ENCODE data around the gene ENTHD1. TPM values are rescaled to one million over a fixed set of nuclear protein-coding genes. Genes with fewer than 3 reads are reported as not detected.

Gene ENTHD1
- total and polyA plus RNA-seq, 10 of the 15 experiments (the other 5 are each of a cell fraction or from before 2014, with no cell fraction given): 0.09 to 0.52 (median 0.21) TPM; not detected in 1

- H3K4me2 ChIP-seq (ENCODE audit: control insufficient read depth, insufficient read depth): no peak overlapping the region; the same call in 1 of the 2 replicates
- intact Hi-C loops (cut with micrococcal nuclease; ENCODE audit: unreplicated experiment) (no loop called here), in situ Hi-C loops (cut with MboI) (no loop called here)
- H3K79me2 ChIP-seq (ENCODE audit: control insufficient read depth, insufficient read depth, low read length): peaks cover 95% of the 10 kb centered on the region
- 100% methylated on average over 2 of the region's 2 CpGs for WGBS (ENCODE audit: insufficient coverage, insufficient replicate concordance, low lambda C conversion rate, missing lambda C conversion rate)
- H2AFZ ChIP-seq (ENCODE audit: control insufficient read depth, low read depth, low read length): no peak overlapping the region
- DNase-seq (ENCODE audit: low read depth, low spot score) (no peak), ATAC-seq (no peak), FAIRE-seq (no peak)
- H3K9ac ChIP-seq (ENCODE audit: control insufficient read depth, insufficient read depth, low read length): no peak overlapping the region
- H3K27ac ChIP-seq (ENCODE audit: control insufficient read depth, insufficient read depth): no peak overlapping the region
- ChIA-PET RAD21 (ENCODE audit: unreplicated experiment) (interaction anchor here (1.1 to 2.2 kb wide), 2 partner anchors 17 to 100 kb away, joined by 4 read pairs; no protein-coding TSS in a partner anchor), POLR2A (interaction anchor here (0.9 to 2.4 kb wide), 3 partner anchors 8 to 15 kb away, joined by 3 to 7 read pairs (median 4); no protein-coding TSS in a partner anchor), CTCF (interaction anchor here (1.6 to 6.0 kb wide), 3 partner anchors 8 to 99 kb away, joined by 4 to 39 read pairs (median 16); no protein-coding TSS in a partner anchor), SMC1A (ENCODE audit: uncharacterized antibody, unreplicated experiment) (interaction anchor here (0.8 to 11.4 kb wide), 7 partner anchors 8 to 75 kb away, joined by 3 to 102 read pairs (median 4); no protein-coding TSS in a partner anchor)
- no peak for TF ChIP-seq FOS (IDR thresholded peaks at IDR 0.05; ENCODE audit: borderline replicate concordance, extremely low read depth, insufficient read length)
- TF ChIP-seq PRDM15 (CRISPR knock-in tag; IDR thresholded peaks at IDR 0.05): no peak
- no peak for TF ChIP-seq POU2F2 (IDR thresholded peaks at IDR 0.05; ENCODE audit: borderline replicate concordance, low read depth, low read length)
- no peak for TF ChIP-seq MEF2A (IDR thresholded peaks at IDR 0.05; ENCODE audit: insufficient read depth, low read depth, low read length)
- no peak for TF ChIP-seq E2F4 (IDR thresholded peaks at IDR 0.05; ENCODE audit: low read depth, low read length)
- TF ChIP-seq ZNF384 (IDR thresholded peaks at IDR 0.05; ENCODE audit: borderline replicate concordance, low read depth, low read length): no peak
- TF ChIP-seq STAT1 (conservative IDR thresholded peaks at IDR 0.05): no peak
- no peak for TF ChIP-seq PML (IDR thresholded peaks at IDR 0.05; ENCODE audit: low read length)
- no peak for TF ChIP-seq CTCF (IDR thresholded peaks at IDR 0.05 in 2 of 3, conservative IDR thresholded peaks at IDR 0.05 in 1 of 3; ENCODE audit: control insufficient read depth in 2 of 3, extremely low read depth in 1 of 3, insufficient read depth in 1 of 3, low read depth in 3 of 3, low read length in 3 of 3)
- no peak for TF ChIP-seq IRF3 (IDR thresholded peaks at IDR 0.05)
- TF ChIP-seq LARP7 (IDR thresholded peaks at IDR 0.05): no peak
- TF ChIP-seq ZNF24 (IDR thresholded peaks at IDR 0.05): no peak
- TF ChIP-seq CBX5 (IDR thresholded peaks at IDR 0.05; ENCODE audit: low read depth): no peak
- TF ChIP-seq TAF1 (IDR thresholded peaks at IDR 0.05; ENCODE audit: borderline replicate concordance, low read depth, low read length): no peak
- H3K9me3 ChIP-seq (replicated peaks; ENCODE audit: control insufficient read depth, insufficient read depth, low read length): no peaks in the 10 kb centered on the region
- no peaks in the 10 kb centered on the region for H4K20me1 ChIP-seq (ENCODE audit: control insufficient read depth, insufficient read depth)
- no peaks in the 10 kb centered on the region for H3K27me3 ChIP-seq (replicated peaks in 1 of 2; ENCODE audit: control insufficient read depth in 2 of 2, insufficient read depth in 2 of 2, low read length in 1 of 2)
- peaks cover 18% of the 10 kb centered on the region for H3K4me1 ChIP-seq (ENCODE audit: control insufficient read depth, insufficient read depth, low read length)
- H3K4me3 ChIP-seq: no peak overlapping the region
- peaks cover 7 to 10% of the 10 kb centered on the region in 2 experiments; a peak in 3 of 4 replicates for H3K36me3 ChIP-seq (ENCODE audit: control insufficient read depth in 2 of 2, insufficient read depth in 2 of 2, low read length in 1 of 2)
- BruUV-seq (replicated peaks): no TSS peak
These were observed 31.7 kb upstream of the ENTHD1 start for GRCh38 chr22:39925273-39925672.

Data from GM12878 (cell line).